NCI-H526 (cell line): Measurements from ENCODE around the gene IL1R2.

Experiments
- DNase-seq, 2 experiments: peaks; one replicate each; lab custom pipeline; 2025; lab: John Stamatoyannopoulos, UW

Gene IL1R2

DNA sequence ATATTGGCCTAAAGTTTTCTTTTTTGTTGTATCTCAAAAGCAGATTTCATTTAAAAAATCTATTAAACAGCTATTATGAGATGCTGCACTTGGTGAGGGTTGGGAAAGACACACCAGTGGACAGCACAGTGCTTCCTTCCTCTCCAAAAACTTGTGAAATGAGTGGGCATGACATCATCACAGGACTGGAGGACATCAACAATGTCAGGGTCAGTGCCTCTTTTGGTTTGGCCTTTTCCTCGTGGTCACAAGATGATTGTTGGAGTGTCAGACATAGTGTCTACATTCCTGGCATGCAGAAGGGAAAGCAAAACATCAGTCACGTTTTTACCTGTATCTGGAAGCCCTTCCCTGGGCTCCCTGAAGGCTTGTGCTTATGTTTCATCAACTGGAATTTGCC is 49.6 kb downstream of the IL1R2 start:
- no peak for DNase-seq

DNA sequence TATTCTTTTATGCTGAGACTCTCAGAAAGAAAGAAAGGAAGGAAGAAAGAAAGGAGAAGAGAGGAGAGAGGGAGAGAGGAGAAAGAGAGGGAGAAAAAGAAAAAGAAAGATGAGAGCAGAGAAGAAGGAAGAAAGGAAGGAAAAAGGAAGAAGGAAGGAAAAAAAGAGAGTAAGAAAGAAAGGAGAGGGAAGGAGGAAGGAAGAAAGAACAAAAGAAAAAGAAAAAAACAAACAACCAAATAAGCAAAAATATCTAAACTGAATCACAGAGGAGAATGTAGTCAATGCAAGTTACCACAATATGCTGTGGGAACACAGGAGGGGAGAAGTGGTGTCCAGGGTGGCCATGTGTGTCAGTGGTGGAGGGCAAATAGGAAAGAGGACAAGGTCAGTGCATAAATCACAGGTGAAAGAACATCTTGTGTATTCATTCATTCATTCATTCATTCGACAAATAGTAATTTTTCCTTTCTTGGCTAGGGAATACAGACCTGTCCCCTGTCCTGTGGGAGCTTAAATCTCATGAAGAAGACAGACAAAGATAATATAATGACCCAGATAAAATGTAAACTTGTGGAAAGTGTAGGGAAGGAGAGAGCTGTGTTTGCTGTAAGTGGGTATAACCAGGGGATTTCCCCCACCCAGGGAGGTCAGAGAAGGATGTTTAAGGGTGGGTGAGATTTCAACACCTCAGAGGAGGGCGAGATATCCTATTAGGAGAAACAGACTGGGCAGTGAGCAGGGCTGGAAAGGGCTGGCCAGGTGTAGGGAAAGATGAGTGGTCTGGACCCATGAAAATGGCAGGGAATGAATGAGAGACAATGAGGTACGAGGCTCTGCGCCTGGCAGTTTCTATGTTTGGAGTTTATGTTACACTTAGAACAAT is 50.7 kb downstream of the IL1R2 start:
- no peak for DNase-seq

DNA sequence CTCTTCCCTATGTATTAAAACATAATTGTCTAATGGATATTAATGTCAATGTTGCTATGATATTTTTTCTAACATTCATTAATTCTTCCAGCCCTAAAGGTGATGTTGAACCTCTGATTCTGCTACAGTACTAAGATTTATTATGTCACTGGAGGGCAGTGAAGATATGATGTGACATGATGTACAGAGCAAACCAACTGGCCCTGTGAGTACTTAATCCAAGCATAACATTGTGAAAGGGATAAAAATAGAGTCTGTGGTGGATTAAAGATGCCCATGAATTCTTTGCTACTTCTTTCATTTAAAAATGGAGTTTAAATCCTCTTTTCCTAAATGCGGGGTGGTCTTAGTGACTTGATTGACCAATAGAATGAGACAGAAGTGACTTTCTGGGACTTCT is 51.8 kb downstream of the IL1R2 start:
- DNase-seq = no peak

DNA sequence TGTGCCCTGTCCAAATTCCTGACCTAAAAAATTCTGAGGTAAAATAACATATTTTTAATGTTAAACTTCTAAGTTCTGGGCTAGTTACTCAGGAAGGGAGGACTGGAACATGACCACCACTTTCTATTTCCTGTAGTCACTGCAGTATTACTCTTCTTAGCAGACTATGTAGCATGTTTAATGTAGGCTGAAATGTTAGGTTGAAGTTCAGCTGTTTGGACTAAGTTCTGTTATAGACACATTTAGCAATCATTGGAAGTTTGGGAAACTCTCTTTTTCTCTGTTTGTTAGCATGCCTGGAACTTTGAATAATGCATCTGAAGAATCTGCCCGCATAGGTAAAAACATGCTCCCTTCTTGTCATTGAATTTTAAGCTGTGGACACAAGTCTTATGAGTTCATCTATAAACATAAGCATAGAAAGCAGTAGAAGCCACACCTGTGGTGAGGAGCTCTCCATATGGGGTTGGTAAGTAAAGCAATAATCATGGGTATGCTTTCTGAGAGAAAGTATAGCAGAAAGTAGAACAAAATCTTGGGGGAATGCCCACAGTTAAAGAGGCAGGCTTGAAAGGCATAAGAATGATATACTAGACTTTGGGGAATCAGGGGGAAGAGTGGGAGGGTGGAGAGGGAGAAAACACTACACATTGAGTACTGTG is 52.6 kb downstream of the IL1R2 start:
- DNase-seq = no peak

DNA sequence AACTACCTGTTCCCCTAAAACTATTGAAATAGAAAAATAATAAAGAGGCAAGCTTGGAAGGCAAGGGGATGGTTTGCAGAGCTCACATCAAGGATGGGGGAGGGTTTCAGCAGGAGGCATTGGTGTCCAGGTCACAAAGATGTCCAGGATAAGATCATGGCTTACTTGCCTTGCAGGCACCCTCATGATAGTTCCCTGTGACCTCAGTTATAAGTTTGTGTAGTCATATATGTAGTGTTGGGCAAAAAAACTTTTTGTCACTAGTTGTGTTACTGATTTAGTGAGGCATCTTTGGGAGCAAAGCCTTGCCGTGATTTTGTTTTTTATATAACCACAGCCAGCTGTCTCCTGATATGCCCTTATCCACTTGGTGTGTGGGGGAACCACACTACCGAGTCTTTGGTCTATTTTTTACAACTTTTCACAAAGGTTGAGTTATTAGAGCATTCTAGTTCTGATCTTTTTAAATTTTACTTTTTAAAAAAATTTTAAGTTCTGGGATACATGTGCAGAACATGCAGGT is 53.3 kb downstream of the IL1R2 start:
- DNase-seq = no peak

DNA sequence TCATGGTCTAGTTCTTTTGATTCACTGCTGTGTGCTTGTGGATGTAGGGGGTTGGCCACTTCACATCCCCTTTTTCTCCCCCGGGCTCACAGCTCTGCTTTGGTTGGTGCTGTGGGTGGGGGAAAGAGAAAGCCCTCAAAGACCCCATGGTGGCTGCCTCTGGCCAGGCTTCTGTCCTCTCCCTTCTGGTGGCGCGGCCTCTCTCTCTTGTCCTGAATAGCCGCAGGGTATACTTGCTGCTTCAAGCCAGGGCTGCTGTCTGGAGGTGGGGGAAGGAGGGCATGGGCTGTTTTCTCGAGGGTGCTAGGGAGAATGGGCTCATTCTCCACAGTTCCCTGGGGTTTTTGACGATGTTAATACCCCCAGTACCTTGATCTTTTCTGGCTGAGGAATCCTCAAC is 53.9 kb downstream of the IL1R2 start:
- DNase-seq = no peak

DNA sequence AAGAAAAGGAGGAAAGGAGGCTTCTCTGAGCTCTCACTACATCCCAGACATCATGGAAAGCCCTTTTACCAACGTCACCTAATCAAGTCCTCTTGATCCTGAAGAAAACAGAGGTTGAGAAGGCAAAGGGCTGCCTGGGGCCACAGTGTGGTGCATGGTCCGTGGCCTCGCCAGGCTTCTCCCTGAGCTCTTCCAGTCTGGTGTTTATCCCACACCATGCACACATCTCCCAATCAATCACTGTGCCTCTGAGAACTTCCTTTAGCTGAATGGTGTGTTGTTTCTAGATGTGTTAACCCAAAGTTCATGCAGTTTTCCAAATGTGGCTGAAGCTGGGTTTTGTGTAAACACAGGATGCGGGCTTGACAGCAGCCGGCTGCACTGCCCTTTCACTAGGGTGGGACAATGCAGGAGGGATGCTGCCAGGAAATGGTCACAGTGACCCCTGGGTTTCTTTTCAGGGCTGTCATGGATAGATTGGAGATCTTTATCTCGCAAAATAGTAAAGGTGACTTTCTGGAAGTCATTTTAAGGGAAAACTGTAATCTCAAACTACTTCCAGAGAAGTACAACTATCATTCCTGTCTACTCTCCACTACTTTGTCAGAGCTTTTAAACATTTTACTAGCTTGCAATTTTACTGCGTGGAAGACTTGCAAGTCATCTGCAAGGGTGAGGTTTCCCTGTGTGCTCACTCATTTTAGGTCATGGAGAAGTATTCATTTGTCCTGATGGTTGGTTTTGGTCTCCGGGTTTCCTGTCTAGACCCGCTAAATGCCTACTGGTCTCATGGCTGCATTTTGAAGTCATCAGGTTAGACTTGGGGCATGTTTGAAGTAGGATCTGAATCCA is 54.6 kb downstream of the IL1R2 start:
- no peak for DNase-seq

DNA sequence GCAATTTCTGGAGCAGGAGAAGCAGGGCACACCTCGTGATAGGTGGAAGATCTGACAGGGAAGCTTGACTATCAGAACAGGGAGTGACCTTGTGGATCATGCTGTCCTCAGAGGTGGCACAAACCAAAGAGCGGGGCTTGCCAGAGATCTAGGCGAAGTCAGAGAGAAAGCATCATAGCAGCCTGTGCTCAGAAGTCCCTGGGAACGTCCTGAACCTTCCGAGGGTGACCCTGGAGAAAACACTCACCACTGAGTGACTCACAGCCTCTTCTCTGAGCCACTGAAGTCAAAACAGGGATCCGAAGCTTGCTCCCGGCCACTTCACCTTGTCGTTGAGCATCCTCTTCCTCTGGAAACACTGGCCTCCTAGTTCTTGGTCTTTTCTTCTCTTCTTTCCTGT is 56.7 kb downstream of the IL1R2 start:
- DNase-seq = no peak

DNA sequence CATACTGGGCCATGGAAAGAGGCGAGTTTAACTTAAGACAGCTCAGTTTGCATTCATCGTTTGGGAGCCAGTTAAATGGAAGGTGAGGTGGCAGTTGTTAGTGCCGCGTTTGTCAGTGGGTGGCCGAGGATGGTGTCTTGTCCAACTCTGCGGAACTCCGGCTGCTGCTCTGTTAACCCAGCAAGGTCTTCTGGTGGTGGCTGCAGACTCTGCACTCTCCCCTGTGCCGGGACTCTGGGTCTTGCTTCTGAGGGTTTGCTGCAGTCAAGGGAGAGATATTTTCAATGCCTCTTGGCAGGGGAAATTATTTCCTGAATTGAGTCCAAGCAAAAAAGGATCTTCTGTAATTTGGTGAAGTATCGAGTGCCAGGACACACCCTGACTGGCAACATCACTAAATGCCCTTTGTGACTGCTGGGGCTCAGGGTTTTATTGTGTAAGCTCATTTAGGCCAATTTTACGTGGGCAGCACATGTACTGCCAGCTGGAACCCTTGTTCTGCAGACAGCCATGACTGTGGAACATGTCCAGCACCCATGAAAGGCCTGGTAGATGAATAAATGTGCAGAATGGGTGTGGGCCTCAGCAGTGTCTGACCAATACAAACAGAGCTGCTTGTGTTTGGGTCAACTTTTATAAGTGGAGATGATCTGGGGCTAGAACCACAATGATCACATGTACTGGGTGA is 58.1 kb downstream of the IL1R2 start:
- DNase-seq = no peak

DNA sequence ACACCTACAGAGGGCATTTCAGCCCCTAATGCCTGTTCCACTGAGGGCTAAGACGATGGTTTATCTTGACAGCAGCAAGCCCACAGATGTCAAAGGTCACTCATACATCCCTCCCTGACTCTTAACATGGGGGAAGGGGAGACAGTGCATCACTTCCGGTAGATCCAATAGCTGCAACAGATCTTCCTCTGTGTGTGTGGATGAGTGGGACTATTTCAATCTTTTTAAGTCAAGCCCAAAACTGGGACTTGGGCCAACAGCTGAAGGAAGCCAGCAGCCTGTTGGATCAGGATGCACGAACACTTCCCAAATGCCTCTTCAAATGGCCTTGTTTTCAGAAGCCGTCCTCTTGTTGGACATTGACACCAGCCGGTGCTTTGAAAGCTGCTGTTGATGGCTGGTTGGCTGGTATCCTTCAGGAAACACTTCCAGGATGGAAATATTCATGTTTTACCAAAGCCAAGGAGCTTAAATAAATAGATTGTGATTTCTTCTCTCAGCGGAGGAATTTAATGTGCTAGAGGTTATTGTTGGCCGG is 59.2 kb downstream of the IL1R2 start:
- no peak for DNase-seq

DNA sequence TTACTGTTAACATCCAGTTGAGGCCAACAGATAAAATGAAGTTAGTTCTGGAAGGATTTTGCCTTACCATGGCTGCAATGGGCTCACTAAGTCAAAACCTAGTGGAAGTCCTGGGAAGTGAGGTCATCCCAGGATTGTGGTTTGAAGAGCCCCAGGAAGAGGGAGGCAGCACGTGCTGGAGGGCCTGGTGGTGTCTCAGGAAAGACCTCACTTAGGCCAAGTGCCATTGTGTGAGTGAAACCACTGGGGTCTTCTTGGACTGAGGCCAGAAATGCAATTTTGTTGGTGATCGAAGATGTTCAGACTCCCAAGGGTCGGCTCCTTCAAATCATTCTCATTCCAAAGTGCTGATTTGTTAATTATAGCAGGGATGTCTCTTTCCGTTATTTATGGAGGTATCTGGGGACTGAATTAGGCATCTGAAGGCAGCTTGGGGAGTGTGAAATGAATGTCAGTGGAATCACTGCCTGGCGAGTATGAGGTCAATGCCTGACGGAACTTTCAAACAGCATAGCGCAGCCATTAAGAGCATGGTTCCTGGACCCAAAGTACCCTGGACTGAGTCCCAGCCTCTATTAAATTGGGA is 60.0 kb downstream of the IL1R2 start:
- DNase-seq = no peak

DNA sequence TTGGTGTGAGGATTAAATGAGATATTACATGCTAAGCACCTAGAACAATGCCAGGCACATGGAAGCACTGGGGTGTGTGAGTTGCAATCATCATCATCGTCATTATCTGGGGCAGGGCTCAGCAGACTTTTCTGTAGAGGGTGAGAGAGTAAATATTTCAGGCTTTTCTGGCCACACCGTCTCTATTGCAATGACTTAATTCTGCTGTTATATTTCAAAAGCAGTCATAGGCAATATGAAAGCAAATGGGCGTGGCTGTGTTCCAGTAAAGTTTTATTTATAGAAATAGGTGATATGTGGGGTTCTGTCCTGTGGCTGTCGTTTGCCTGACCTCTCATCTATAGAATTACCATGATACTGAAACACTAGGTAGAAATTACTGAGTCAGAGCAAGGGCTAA is 60.6 kb downstream of the IL1R2 start:
- DNase-seq = no peak

DNA sequence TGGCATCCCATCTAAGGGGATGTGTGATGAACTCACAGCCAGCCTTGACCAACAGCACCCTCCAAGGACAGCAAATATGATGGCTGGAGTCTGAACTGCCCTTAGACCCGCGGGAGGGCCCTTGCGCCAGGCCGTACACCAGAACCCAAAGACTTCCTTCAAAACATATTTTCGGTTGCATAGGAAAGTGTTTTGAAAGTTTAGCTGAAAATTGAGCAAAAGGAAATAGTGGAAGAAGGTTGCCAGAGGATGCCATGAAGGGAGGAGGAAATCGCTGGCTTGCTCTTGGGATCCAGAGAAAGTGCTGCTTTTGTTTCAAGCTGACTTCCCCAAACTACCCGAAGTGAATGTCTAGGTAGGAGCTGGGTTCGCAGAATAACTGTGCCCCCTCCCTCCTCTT is 61.3 kb downstream of the IL1R2 start:
- DNase-seq = no peak

DNA sequence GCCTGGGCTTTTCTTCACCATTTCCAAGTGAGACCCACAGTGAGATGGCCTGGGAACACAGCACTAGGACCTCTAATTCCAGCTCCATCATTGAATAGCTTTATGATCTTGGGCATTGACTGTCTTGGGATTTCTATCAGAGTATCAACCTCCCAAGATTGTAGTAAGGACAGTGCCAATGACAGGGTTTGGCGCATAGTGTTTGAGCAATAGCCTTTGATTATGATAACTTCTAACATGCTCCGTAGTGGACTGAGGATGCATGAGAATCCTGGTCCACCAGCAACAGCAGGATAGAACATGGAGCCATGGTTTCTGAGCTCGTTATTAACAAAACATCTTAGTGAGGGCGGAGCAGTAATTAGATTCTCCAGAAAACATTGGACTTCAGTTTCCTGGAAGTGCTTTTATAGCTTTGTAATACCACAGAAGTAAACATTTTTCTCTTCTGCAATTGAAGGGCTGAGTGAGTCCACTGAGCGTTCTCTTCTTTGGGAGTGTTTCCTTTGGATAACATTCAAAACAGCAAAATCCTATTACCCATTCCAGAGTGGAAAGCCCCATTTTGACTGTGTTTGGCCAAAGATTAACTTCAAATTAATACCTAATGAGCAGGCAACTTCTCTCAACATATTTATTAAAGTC is 63.7 kb downstream of the IL1R2 start:
- DNase-seq = no peak

DNA sequence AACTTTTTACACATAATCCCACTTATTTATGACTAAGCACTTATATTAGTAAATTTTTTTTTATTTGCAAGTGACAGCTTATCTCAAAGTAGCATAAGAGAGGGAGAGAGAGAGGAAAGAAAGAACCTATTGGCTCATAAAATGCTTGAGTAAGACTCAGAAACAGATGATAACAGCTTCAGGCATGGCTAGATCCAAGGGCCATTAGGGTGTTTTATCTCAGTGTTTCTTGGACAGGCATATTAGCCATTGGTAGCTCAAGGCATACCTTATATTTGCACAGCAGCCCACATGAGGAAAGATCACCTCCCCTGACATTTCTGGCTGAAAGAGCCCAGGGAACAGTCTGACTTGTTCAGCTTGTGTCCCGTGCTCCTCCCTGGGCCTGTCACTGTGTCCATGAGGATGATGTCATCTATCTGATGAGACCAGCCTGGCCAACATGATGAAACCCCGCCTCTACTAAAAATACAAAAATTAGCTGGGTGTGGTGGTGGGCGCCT is 64.4 kb downstream of the IL1R2 start:
- DNase-seq = no peak

DNA sequence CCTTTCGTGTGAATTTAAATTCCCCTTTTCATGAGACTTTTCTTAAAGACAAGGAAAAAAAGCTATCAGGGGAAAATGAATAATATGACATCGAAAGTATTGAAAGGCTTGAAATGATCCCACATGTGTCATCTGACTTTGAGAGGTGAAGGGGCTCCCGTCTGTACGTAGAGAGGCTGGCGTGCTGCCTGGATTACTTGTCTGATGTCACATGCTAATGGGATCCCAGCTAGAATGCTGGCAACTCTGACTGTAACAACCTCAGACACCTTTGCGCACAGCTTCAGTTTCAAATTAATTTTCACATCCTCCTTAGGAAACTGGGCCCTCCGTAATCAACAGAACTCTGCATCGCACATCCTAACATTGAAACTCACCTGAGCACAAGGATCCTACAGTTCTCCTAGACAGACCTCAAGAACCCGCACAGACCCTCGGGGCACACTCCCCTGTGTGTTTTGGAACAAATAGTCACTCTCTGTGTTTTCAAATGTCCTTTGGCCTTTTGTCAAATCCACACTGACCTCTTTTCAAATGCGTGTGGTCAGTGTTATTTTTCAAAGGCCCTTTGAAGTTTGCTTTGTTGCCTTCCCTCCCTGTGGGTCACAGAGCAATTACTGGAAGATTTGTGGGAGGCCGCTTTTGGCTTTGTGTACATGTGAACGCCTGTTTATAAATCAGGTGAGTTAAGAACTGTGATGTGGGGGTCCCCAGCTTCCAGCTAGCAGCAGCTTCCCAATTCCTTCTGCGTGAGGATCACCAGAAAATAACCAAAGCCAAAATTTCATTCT is 65.9 kb downstream of the IL1R2 start:
- no peak for DNase-seq

DNA sequence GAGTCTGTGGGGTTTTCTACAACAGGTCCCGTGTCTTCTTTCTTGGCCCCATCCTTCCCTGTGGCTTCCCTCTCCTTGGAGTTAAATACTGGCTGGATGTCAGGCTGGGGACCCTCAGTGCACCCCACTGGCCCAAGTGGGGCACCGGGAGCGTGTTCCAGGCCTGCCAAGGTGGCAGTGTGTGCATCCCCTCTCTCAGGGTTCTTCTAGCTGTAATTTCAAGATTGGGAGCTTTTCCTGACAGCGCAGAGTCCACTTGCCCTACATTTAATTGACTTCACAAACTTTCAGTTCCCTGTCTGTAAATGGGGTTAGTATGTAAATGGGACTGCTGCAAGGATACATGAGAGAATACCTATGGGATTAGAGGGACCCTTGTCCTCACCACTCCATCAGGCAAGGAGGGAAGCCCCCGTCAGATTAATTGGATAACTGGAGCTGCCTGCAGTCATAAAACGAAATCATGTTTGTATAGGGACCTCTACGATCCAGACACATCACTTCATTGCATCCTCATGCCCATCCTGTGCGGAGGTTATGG is 66.6 kb downstream of the IL1R2 start:
- no peak for DNase-seq

DNA sequence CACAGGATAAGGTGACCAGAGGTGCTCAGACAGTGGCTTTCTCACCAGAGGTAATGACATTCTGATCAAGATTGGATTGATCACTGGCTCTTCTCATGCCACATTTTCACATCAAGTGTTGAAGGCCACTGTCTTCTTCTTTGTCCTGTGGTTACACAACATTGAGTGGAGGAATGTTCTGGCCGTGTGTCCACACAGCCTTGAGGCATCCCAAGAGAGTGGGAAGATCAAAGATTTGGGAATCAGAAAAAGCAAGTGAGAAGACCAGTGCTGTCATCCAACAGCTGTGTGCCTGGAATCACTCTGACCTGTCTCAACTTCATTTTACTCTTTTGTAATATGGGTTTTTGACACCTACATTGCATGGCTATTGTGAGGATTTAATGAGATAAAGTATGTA is 67.4 kb downstream of the IL1R2 start:
- no peak for DNase-seq

DNA sequence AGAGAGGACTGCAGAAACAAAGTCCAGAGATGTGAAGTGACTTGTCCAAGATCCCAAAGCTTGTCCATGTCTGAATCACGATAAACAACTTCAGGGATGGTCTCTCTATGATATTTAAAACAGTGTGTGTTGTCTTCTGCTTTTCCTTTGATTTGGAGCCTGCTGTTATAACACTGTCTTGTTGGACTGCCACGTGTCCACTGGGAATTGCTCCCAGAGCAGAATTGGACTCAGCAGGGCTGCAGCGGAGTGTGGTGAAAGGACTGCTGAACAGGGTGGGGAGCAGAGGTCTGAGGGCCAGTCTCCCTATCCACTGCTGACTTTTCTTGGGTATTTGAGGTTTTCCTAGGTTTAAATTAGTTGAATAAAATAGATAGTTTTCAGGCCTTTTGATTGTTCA is 68.3 kb downstream of the IL1R2 start:
- peak in 1 of 2 experiments; percentile 2 for DNase-seq
